ENCODE measurements around the gene PASK.

- TF ChIP-seq, protein P1, sequence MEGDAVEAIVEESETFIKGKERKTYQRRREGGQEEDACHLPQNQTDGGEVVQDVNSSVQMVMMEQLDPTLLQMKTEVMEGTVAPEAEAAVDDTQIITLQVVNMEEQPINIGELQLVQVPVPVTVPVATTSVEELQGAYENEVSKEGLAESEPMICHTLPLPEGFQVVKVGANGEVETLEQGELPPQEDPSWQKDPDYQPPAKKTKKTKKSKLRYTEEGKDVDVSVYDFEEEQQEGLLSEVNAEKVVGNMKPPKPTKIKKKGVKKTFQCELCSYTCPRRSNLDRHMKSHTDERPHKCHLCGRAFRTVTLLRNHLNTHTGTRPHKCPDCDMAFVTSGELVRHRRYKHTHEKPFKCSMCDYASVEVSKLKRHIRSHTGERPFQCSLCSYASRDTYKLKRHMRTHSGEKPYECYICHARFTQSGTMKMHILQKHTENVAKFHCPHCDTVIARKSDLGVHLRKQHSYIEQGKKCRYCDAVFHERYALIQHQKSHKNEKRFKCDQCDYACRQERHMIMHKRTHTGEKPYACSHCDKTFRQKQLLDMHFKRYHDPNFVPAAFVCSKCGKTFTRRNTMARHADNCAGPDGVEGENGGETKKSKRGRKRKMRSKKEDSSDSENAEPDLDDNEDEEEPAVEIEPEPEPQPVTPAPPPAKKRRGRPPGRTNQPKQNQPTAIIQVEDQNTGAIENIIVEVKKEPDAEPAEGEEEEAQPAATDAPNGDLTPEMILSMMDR (IDR thresholded peaks at IDR 0.05): no peak
- TF ChIP-seq POLR2A (IDR thresholded peaks at IDR 0.05): no peak
These were observed 25.3 kb downstream of the PASK start for GRCh38 chr2:241123816-241124536.

All from gastroesophageal sphincter (tissue), 3 donors.